DMS 273 treated with DMSO at 0.1 percent for 48 hours (cell line): ENCODE measurements around the gene DIPK2B.

ENCODE experiments used
- DNase-seq: peaks from one replicate; lab custom pipeline; 2025; lab: John Stamatoyannopoulos, UW

The DIPK2B gene

DNA sequence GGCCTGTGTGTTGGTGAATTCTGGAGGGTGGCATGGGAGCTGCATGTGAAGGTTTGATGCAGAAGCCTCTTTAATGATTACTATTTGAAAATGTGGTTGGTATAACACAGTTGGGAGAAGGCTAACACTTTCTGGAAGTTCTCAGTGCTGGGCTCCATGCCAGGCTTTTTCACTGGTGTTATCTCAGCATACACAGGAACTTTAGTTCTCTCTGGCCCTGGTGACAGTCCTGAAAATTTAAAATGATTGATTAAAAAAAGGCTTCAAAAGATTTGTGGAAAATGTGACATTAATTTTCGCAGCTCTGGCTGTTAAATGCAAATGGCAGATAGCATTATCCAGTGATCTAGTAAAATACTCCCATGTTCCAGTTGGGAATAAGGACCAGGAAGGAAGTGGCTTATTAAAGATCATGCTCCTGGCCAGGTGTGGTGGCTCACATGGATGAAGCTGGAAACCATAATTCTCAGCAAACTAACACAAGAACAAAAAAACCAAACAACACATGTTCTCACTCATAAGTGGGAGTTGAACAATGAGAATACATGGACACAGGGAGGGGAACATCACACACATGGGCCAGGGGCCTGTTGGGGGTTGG lies 36.6 kb downstream of the DIPK2B start:
- no peak for DNase-seq

DNA sequence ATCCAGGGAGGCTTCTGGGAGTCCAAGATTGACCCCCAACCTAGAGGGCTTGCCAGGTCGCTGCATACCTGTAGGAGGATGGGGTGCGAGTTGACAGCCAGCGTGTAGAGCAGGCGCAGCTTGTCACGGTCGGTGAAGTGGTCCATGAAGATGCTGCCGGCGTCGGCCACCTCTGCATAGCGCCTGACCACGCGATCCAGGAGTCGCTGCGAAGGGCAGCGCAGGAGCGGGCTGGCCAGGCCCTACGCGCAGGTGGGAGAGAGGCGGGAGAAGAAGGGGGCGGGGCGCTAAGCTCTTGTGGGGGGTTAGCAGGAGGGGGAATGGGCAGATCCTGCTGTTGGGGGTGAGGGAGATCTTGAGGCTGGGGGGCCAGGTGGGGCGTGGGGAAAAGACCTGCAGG lies 43.0 kb downstream of the DIPK2B start:
- DNase-seq: no peak

DNA sequence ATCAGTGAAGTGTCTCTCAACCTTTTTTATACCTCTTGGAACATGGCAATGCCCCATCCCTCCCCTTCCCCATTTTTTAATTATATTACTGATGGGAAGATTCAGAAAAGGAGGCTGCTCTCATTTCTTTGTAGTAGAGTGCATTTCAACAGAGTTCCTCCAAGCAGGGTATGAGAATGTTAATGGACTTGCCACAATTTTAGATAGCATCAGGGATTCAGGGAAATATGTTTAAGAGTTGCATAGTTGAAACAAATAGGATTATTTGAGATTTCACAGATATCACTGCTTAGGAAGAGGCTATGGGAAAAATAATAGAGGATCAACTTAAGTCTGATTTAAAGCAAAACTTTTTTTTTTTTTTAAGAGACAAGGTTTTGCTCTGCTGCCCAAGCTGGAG lies 46.2 kb downstream of the DIPK2B start:
- DNase-seq: no peak

DNA sequence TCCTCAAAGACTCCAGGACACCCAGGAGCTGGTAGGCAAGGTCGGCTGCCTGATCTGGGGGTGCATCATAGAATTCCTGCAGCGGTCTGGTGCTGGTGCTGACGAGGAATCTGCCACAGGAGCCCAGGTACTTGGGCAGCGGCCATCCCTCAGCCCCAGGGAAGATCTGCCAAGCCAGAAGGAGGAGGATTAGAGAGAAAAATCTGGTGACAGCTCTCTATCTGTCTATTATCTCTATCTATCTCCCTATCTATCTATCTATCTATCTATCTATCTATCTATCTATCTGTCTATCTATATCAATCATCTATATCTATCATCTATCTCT lies 46.7 kb downstream of the DIPK2B start:
- DNase-seq: no peak
